K562 (cell line): Measurements from ENCODE around the gene DLG4. TPM values are rescaled to one million over a fixed set of nuclear protein-coding genes. Genes with fewer than 3 reads are reported as not detected.

Experiments used
- ATF1 ChIP-seq, 2 experiments: fragments of 450-650 bp in 1 of 2; IDR thresholded peaks; 2 replicates each; pipeline ENCODE4 v1.6.1; 2016; ENCODE audit warnings: missing compliant biosample characterization in 1 of 2, missing genetic modification characterization in 1 of 2
- BMI1 ChIP-seq: fragments of 150-350 bp; IDR thresholded peaks from 2 replicates; pipeline ENCODE4 v1.6.1; 2014; ENCODE audit warnings: low read length
- CEBPB ChIP-seq: fragments of 450-650 bp; IDR thresholded peaks from 2 replicates; pipeline ENCODE4 v1.6.1; 2016; ENCODE audit warnings: missing genetic modification characterization, missing compliant biosample characterization
- CLOCK ChIP-seq: fragments of 250-450 bp; sonication (Bioruptor Pico); IDR thresholded peaks from 2 replicates; pipeline ENCODE4 v1.4.0; 2020; ENCODE audit warnings: mild to moderate bottlenecking, moderate library complexity, borderline replicate concordance
- CREB1 ChIP-seq, 2 experiments: sonication (generic) in 1 of 2; formaldehyde crosslinking in 1 of 2; IDR thresholded peaks; 2 replicates each; pipeline versions ENCODE4 v1.6.1 to v1.8.0; 2012 to 2022; ENCODE audit warnings: inconsistent platforms in 1 of 2, mild to moderate bottlenecking in 1 of 2, missing genetic modification reagents in 1 of 2, moderate library complexity in 1 of 2
- DPF2 ChIP-seq: fragments of 450-650 bp; IDR thresholded peaks from 2 replicates; pipeline ENCODE4 v1.6.1; 2016
- KLF10 ChIP-seq: fragments of 250-450 bp; sonication (Bioruptor Pico); IDR thresholded peaks from 2 replicates; pipeline ENCODE4 v1.6.1; 2021; ENCODE audit warnings: matching md5 sums
- MAFF ChIP-seq: IDR thresholded peaks from 2 replicates; pipeline ENCODE4 v1.6.1; 2012; ENCODE audit warnings: low read length, improper control_type of control experiment
- RBM22 ChIP-seq: fragments of 200-400 bp; formaldehyde crosslinking; IDR thresholded peaks from 2 replicates; pipeline ENCODE4 v1.6.1; 2018; ENCODE audit warnings: low read length, low read depth; ENCODE audit not compliant: poor library complexity, severe bottlenecking
- SP1 ChIP-seq: sonication (generic); formaldehyde crosslinking; IDR thresholded peaks from 2 replicates; pipeline ENCODE4 v1.8.1; 2022; ENCODE audit warnings: mild to moderate bottlenecking, missing genetic modification reagents
- ZBTB9 ChIP-seq: fragments of 450-650 bp; formaldehyde crosslinking; IDR thresholded peaks from 2 replicates; pipeline ENCODE4 v1.4.0; 2020; ENCODE audit warnings: mild to moderate bottlenecking, moderate library complexity
- ZHX1 ChIP-seq: fragments of 150-350 bp; conservative IDR thresholded peaks from 2 replicates; pipeline ENCODE4 v1.6.1; 2014; ENCODE audit warnings: low read length
- polyA plus RNA-seq, 8 experiments: library from polyadenylated mRNA; depleted of rRNA in 4 of 8; stranded (reverse) in 5 of 8; unstranded in 3 of 8; fragments of >200 nt; fragmentation: Nextera tagmentation in 2 of 8; fragmentation: Illumina TruSeq in 1 of 8; extraction: Ambion mirVana in 2 of 8; extraction: Trizol in 1 of 8; gene quantifications; 2 replicates each; pipeline versions ENCODE4 v1.2.1 to v1.2.3, GENCODE V29; 2011 to 2014; ENCODE audit warnings: inconsistent platforms in 1 of 8, missing spikeins in 1 of 8
- total RNA-seq, 7 experiments: library from RNA; depleted of rRNA in 6 of 7; stranded (reverse); fragments of >200 nt in 6 of 7; fragmentation: Illumina TruSeq in 2 of 7; extraction: Trizol in 2 of 7; gene quantifications; 2 replicates each; pipeline versions ENCODE4 v1.2.1 to v1.2.3, GENCODE V29; 2011 to 2021; ENCODE audit warnings: low replicate concordance in 1 of 7
- TF ChIP-seq, protein P1 (sequence below): conservative IDR thresholded peaks from 2 replicates; pipeline ENCODE4 v1.6.1; 2011; ENCODE audit warnings: low read depth, mild to moderate bottlenecking, low read length; ENCODE audit not compliant: control insufficient read depth
- TF ChIP-seq, protein P2 (sequence below): fragments of 250-450 bp; sonication (Bioruptor Pico); IDR thresholded peaks from 2 replicates; pipeline ENCODE4 v1.6.1; 2021; ENCODE audit warnings: mild to moderate bottlenecking
- TF ChIP-seq, protein P3 (sequence below): fragments of 250-450 bp; sonication (Bioruptor Pico); IDR thresholded peaks from 2 replicates; pipeline ENCODE4 v1.4.0; 2020; ENCODE audit warnings: mild to moderate bottlenecking, moderate library complexity

The DLG4 gene
- total and polyA plus RNA-seq, 9 of the 15 experiments (the other 6 are each of a cell fraction or from before 2014, with no cell fraction given) = 0.03 to 12.0 (median 4.1) TPM

- peak; percentile 28; the same call in 1 of the 2 replicates for TF ChIP-seq CREB1 (IDR thresholded peaks at IDR 0.05)
- TF ChIP-seq CREB1 (CRISPR knock-in tag; IDR thresholded peaks at IDR 0.05) = 0 out of 2 replicates have a peak, but pooled peaks have one; percentile 36
- TF ChIP-seq, protein P1, sequence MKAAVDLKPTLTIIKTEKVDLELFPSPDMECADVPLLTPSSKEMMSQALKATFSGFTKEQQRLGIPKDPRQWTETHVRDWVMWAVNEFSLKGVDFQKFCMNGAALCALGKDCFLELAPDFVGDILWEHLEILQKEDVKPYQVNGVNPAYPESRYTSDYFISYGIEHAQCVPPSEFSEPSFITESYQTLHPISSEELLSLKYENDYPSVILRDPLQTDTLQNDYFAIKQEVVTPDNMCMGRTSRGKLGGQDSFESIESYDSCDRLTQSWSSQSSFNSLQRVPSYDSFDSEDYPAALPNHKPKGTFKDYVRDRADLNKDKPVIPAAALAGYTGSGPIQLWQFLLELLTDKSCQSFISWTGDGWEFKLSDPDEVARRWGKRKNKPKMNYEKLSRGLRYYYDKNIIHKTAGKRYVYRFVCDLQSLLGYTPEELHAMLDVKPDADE = no peak
- no peak for TF ChIP-seq KLF10
- TF ChIP-seq CLOCK = no peak
- no peak for TF ChIP-seq ZBTB9
- TF ChIP-seq RBM22 = no peak
- TF ChIP-seq, protein P2, sequence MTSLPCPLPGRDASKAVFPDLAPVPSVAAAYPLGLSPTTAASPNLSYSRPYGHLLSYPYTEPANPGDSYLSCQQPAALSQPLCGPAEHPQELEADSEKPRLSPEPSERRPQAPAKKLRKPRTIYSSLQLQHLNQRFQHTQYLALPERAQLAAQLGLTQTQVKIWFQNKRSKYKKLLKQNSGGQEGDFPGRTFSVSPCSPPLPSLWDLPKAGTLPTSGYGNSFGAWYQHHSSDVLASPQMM (CRISPR knock-in tag) = no peak
- no peak for TF ChIP-seq MAFF
- TF ChIP-seq BMI1 = peak; percentile 81
- 0 out of 2 replicates have a peak, but pooled peaks have one; percentile 47 for TF ChIP-seq SP1 (CRISPR knock-in tag)
- TF ChIP-seq DPF2 = 0 out of 2 replicates have a peak, but pooled peaks have one; percentile 27
- no peak for TF ChIP-seq ZHX1
- no peak for TF ChIP-seq ATF1 (CRISPR knock-in tag; IDR thresholded peaks at IDR 0.05)
- peak; percentile 85 for TF ChIP-seq ATF1 (tag; IDR thresholded peaks at IDR 0.05)
- TF ChIP-seq, protein P3, sequence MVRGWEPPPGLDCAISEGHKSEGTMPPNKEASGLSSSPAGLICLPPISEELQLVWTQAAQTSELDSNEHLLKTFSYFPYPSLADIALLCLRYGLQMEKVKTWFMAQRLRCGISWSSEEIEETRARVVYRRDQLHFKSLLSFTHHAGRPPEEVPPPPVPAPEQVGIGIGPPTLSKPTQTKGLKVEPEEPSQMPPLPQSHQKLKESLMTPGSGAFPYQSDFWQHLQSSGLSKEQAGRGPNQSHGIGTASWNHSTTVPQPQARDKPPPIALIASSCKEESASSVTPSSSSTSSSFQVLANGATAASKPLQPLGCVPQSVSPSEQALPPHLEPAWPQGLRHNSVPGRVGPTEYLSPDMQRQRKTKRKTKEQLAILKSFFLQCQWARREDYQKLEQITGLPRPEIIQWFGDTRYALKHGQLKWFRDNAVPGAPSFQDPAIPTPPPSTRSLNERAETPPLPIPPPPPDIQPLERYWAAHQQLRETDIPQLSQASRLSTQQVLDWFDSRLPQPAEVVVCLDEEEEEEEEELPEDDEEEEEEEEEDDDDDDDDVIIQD (CRISPR knock-in tag) = no peak
- no peak for TF ChIP-seq CEBPB
Observed at GRCh38 chr17:7204828-7205461, 14.7 kb downstream of the DLG4 start (continued).
